ENCODE data around the gene HSPE1. TPM values are rescaled to one million over a fixed set of nuclear protein-coding genes. Genes with fewer than 3 reads are reported as not detected.
A peak's percentile ranks its signal among the peaks of the same experiment; 100 is the strongest.

The HSPE1 gene
- total RNA-seq, 1 donor from 2014 or later: 167 TPM

GRCh38 chr2:197516393-197516761 is 16.2 kb downstream of the HSPE1 start:
- H3K36me3 Mint-ChIP-seq: peaks cover 15% of the 10 kb centered on the region
- H3K27me3 Mint-ChIP-seq: no peaks in the 10 kb centered on the region
- DNase-seq (ENCODE audit: extremely low spot score, unreplicated experiment): no peak
- peaks cover 18% of the 10 kb centered on the region for H3K4me1 Mint-ChIP-seq (ENCODE audit: unreplicated experiment)
- TF ChIP-seq CTCF (conservative IDR thresholded peaks at IDR 0.05): no peak
- peak overlapping the region; percentile 84 for H3K27ac Mint-ChIP-seq
- H3K9me3 Mint-ChIP-seq: peaks cover 10% of the 10 kb centered on the region
- peak overlapping the region; percentile 97 for H3K4me3 Mint-ChIP-seq

GRCh38 chr2:197517150-197517549 is 17.0 kb downstream of the HSPE1 start:
- Mint-ChIP-seq H3K4me3 (peak overlapping the region; percentile 97), H3K36me3 (peaks cover 19% of the 10 kb centered on the region), H3K9me3 (peaks cover 10% of the 10 kb centered on the region), H3K4me1 (ENCODE audit: unreplicated experiment) (peaks cover 18% of the 10 kb centered on the region), H3K27me3 (no peaks in the 10 kb centered on the region), H3K27ac (peak overlapping the region; percentile 84)
- TF ChIP-seq CTCF (conservative IDR thresholded peaks at IDR 0.05): no peak
- no peak for DNase-seq (ENCODE audit: extremely low spot score, unreplicated experiment)

- no peak for DNase-seq (ENCODE audit: extremely low spot score, unreplicated experiment)
- Mint-ChIP-seq H3K4me1 (ENCODE audit: unreplicated experiment) (no peaks in the 10 kb centered on the region), H3K4me3 (no peak overlapping the region), H3K27me3 (no peaks in the 10 kb centered on the region), H3K27ac (no peak overlapping the region), H3K9me3 (no peaks in the 10 kb centered on the region), H3K36me3 (peaks cover 47% of the 10 kb centered on the region)
- TF ChIP-seq CTCF (conservative IDR thresholded peaks at IDR 0.05): no peak
Measured at GRCh38 chr2:197538412-197538811, 38.2 kb downstream of the HSPE1 start.

- H3K4me3 Mint-ChIP-seq: no peak overlapping the region
- H3K4me1 Mint-ChIP-seq (ENCODE audit: unreplicated experiment): no peaks in the 10 kb centered on the region
- H3K36me3 Mint-ChIP-seq: peaks cover 41% of the 10 kb centered on the region
Measured at GRCh38 chr2:197539734-197540133, 39.6 kb downstream of the HSPE1 start.

GRCh38 chr2:197543206-197543605 is 43.0 kb downstream of the HSPE1 start:
- peaks cover 47% of the 10 kb centered on the region for H3K36me3 Mint-ChIP-seq
- no peaks in the 10 kb centered on the region for H3K4me1 Mint-ChIP-seq (ENCODE audit: unreplicated experiment)
- no peaks in the 10 kb centered on the region for H3K9me3 Mint-ChIP-seq
- no peak for TF ChIP-seq CTCF (conservative IDR thresholded peaks at IDR 0.05)
- no peak for DNase-seq (ENCODE audit: extremely low spot score, unreplicated experiment)
- no peaks in the 10 kb centered on the region for H3K27me3 Mint-ChIP-seq
- H3K4me3 Mint-ChIP-seq: no peak overlapping the region
- no peak overlapping the region for H3K27ac Mint-ChIP-seq

More at GRCh38 chr2:197539734-197540133, 39.6 kb downstream of the HSPE1 start:
- no peak for TF ChIP-seq CTCF (conservative IDR thresholded peaks at IDR 0.05)
- no peak for DNase-seq (ENCODE audit: extremely low spot score, unreplicated experiment)
- Mint-ChIP-seq H3K9me3 (no peaks in the 10 kb centered on the region), H3K27ac (no peak overlapping the region), H3K27me3 (no peaks in the 10 kb centered on the region)

Data from type B pancreatic cell (in vitro differentiated cells).